PC-3 (cell line): ENCODE data around the gene TMC6. TPM values are rescaled to one million over a fixed set of nuclear protein-coding genes. Genes with fewer than 3 reads are reported as not detected.

Experiments
- ATAC-seq: fragments of 200-7000 bp; cut with Tn5 transposase; 2 replicates; pipeline ENCODE4 v1.9.1; 2020; ENCODE audit warnings: mild to moderate bottlenecking, moderate library complexity
- BruUV-seq: library from RNA; stranded (reverse); fragments of 400-500 nt; replicated peaks from 2 replicates; lab custom pipeline; 2021; lab: Mats Ljungman, UMichigan
- CTCF ChIA-PET: fragments of 300-600 bp; sonication (Branson Sonifier 250); formaldehyde crosslinking; loops from one replicate; lab custom pipeline; 2022; ENCODE audit warnings: antibody characterized with exemption; lab: Charles Lee
- POLR2A ChIA-PET: fragments of 300-600 bp; sonication (Branson Sonifier 250); formaldehyde crosslinking; loops from one replicate; lab custom pipeline; 2022; ENCODE audit warnings: antibody characterized with exemption; ENCODE audit not compliant: unreplicated experiment; lab: Charles Lee
- DNase-seq: peaks from one replicate; pipeline ENCODE4 v3.0.0-alpha.2; 2015
- H2AFZ ChIP-seq: fragments of 300-600 bp; sonication (generic); 2 replicates; pipeline ENCODE4 v1.6.0; 2016; ENCODE audit warnings: antibody characterized with exemption, low read length
- H3F3A ChIP-seq: fragments of 300-600 bp; sonication (generic); one replicate; pipeline ENCODE4 v1.6.0; 2017; ENCODE audit warnings: antibody characterized with exemption, low read length, control low read depth, mild to moderate bottlenecking; ENCODE audit not compliant: unreplicated experiment
- H3K27ac ChIP-seq: fragments of 300-600 bp; sonication (generic); 2 replicates; pipeline ENCODE4 v1.5.1; 2016; ENCODE audit warnings: mild to moderate bottlenecking, low read length
- H3K27me3 ChIP-seq: fragments of 300-600 bp; sonication (generic); 2 replicates; pipeline ENCODE4 v1.6.1; 2016; ENCODE audit warnings: low read length, mixed read lengths
- H3K36me3 ChIP-seq: fragments of 300-600 bp; sonication (generic); 2 replicates; pipeline ENCODE4 v1.6.1; 2016; ENCODE audit warnings: low read depth, mixed run types, low read length, mixed read lengths
- H3K4me1 ChIP-seq: fragments of 300-600 bp; sonication (generic); 2 replicates; pipeline ENCODE4 v1.5.1; 2016; ENCODE audit warnings: low read length; ENCODE audit not compliant: insufficient read depth
- H3K4me2 ChIP-seq: fragments of 300-600 bp; sonication (generic); 2 replicates; pipeline ENCODE4 v1.6.0; 2016; ENCODE audit warnings: low read length
- H3K4me3 ChIP-seq: fragments of 300-600 bp; sonication (generic); 2 replicates; pipeline ENCODE4 v1.5.1; 2016; ENCODE audit warnings: mild to moderate bottlenecking, low read length, mixed read lengths
- H3K79me2 ChIP-seq: fragments of 300-600 bp; sonication (generic); 2 replicates; pipeline ENCODE4 v1.6.1; 2017; ENCODE audit warnings: low read length, mixed read lengths
- H3K9ac ChIP-seq: fragments of 300-600 bp; sonication (generic); 2 replicates; pipeline ENCODE4 v1.6.0; 2016; ENCODE audit warnings: mild to moderate bottlenecking, low read length
- H3K9me2 ChIP-seq: fragments of 300-600 bp; sonication (generic); replicated peaks from 2 replicates; pipeline ENCODE4 v1.6.1; 2016; ENCODE audit warnings: mixed run types, low read length, mixed read lengths
- H3K9me3 ChIP-seq: fragments of 300-600 bp; sonication (generic); 2 replicates; pipeline ENCODE4 v1.6.1; 2016; ENCODE audit warnings: low read length, mixed read lengths
- H4K20me1 ChIP-seq: fragments of 300-600 bp; sonication (generic); 2 replicates; pipeline ENCODE4 v1.6.1; 2016; ENCODE audit warnings: low read length, mixed read lengths
- EZH2 ChIP-seq: fragments of 300-600 bp; sonication (generic); IDR thresholded peaks from one replicate; pipeline ENCODE4 v1.6.1; 2017; ENCODE audit warnings: antibody characterized with exemption, mild to moderate bottlenecking, low read length; ENCODE audit not compliant: unreplicated experiment
- EZH2phosphoT487 ChIP-seq: fragments of 300-600 bp; sonication (generic); IDR thresholded peaks from 2 replicates; pipeline ENCODE4 v1.6.1; 2018; ENCODE audit warnings: mild to moderate bottlenecking, antibody characterized with exemption, low read length, borderline replicate concordance
- intact Hi-C: fragments of 100-400 bp; cut with micrococcal nuclease; formaldehyde crosslinking; loops from 2 replicates; pipeline ENCODE4 v1.9.0; 2023
- total RNA-seq: library from RNA; depleted of rRNA; stranded (reverse); fragments of >200 nt; gene quantifications from 2 replicates; pipeline ENCODE4 v1.2.3, GENCODE V29; 2014
- TF ChIP-seq, protein P1 (sequence below): fragments of 300-600 bp; sonication (generic); conservative IDR thresholded peaks from 2 replicates; pipeline ENCODE4 v1.5.1; 2017; ENCODE audit warnings: antibody characterized with exemption, low read depth, mild to moderate bottlenecking, low read length

The TMC6 gene
- total RNA-seq, 1 experiment from 2014 or later: 97.3 TPM

DNA sequence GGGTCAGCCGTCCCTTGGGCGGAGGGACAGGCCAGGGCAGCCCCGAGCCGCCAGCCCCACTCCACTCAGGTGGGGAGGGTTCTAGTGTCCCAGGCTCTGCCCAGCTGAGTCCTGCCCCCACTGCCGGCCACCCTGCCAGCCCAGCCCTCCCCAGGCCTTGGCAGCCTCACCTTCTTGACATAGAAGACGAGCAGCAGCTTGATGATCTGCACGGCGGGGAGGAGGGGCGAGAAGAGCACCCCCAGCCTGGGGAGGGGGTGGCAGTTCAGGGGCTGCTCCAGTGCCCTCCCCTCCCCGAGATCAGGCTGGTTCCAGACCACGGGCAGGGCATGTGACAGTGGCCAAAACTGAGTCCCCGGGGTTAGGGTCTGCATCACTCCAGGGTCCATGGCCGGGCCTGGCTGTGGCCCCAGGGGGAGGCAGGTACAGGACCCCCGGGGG, 9.7 kb downstream of the TMC6 start:
- no peak overlapping the region for H2AFZ ChIP-seq
- no peak overlapping the region for H3K9ac ChIP-seq
- no peak for ATAC-seq
- H3K4me1 ChIP-seq: no peaks in the 10 kb centered on the region
- POLR2A ChIA-PET: no interaction called here
- H3K4me3 ChIP-seq: no peak overlapping the region
- no peak overlapping the region for H3K4me2 ChIP-seq
- no TSS peak for BruUV-seq
- CTCF ChIA-PET: no interaction called here
- H3F3A ChIP-seq: no peaks in the 10 kb centered on the region
- no peak for DNase-seq
- H3K27me3 ChIP-seq: no peaks in the 10 kb centered on the region
- no peaks in the 10 kb centered on the region for H3K79me2 ChIP-seq
- intact Hi-C loops: no loop called here
- no peaks in the 10 kb centered on the region for H4K20me1 ChIP-seq
- H3K27ac ChIP-seq: no peak overlapping the region
- TF ChIP-seq, protein P1, sequence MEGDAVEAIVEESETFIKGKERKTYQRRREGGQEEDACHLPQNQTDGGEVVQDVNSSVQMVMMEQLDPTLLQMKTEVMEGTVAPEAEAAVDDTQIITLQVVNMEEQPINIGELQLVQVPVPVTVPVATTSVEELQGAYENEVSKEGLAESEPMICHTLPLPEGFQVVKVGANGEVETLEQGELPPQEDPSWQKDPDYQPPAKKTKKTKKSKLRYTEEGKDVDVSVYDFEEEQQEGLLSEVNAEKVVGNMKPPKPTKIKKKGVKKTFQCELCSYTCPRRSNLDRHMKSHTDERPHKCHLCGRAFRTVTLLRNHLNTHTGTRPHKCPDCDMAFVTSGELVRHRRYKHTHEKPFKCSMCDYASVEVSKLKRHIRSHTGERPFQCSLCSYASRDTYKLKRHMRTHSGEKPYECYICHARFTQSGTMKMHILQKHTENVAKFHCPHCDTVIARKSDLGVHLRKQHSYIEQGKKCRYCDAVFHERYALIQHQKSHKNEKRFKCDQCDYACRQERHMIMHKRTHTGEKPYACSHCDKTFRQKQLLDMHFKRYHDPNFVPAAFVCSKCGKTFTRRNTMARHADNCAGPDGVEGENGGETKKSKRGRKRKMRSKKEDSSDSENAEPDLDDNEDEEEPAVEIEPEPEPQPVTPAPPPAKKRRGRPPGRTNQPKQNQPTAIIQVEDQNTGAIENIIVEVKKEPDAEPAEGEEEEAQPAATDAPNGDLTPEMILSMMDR: no peak
- TF ChIP-seq EZH2: no peak
- H3K9me2 ChIP-seq: no peaks in the 10 kb centered on the region
- H3K9me3 ChIP-seq: no peaks in the 10 kb centered on the region
- peaks cover 13% of the 10 kb centered on the region; the same call in 1 of the 2 replicates for H3K36me3 ChIP-seq

DNA sequence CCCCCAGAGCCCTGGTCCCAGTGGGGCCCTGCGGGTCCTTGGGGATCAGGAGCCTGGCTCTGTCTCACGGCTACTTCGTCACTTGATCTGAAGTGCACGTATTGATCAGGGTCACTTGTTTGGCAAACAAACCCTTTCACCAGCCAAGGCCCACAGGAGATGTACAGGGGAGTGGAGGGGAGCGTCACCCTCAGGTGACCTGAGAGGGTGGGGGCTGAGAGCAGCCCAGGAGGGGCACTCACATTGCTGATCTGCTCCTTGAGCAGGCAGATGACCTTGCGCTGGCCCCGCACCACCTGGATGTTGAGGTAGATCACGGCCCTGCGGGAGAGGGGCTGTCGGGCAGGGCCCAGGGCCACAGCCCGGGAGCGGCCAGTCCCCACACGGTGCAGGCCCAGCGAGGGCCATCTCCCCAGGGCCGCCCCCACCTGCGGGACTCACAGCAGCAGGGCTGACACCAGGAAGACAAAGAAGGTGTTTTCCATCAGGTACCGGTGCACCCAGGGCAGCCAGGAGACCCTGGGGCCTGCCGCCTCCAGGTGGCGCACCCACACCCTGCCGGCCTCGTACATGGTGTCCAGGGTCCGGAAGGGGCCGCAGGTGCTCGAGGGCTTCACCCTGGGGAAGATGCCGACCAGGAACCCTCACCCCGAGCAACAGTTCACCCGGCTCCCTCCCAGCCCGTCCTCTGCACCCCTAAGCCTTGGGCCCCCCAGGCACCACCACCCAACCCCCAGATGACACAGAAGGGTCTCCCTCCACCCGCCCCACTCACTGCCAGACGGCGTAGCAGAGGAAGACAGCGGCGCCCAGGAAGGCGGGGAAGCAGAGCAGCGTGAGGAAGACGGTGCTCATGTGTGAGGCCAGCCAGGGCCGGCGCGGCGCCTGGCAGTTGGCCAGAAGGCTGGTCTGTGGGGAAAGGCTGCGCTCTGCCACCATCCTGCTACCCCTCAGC, 11.3 kb downstream of the TMC6 start:
- POLR2A ChIA-PET: no interaction called here
- no peak overlapping the region for H3K4me2 ChIP-seq

More for the DNA sequence above, 11.3 kb downstream of the TMC6 start:
- DNase-seq (no peak), ATAC-seq (no peak)
- CTCF ChIA-PET: no interaction called here
- no peaks in the 10 kb centered on the region for H3K4me1 ChIP-seq
- H3K27me3 ChIP-seq: no peaks in the 10 kb centered on the region
- H3K36me3 ChIP-seq: peaks cover 4% of the 10 kb centered on the region; the same call in 1 of the 2 replicates
- no peak overlapping the region for H3K4me3 ChIP-seq
- no peak overlapping the region for H2AFZ ChIP-seq
- no peaks in the 10 kb centered on the region for H3K9me2 ChIP-seq
- BruUV-seq: no TSS peak
- H3K9me3 ChIP-seq: no peaks in the 10 kb centered on the region
- H4K20me1 ChIP-seq: no peaks in the 10 kb centered on the region
- H3K9ac ChIP-seq: no peak overlapping the region
- H3K79me2 ChIP-seq: no peaks in the 10 kb centered on the region
- TF ChIP-seq, protein P1: peak; percentile 64
- no peak for TF ChIP-seq EZH2phosphoT487
- H3F3A ChIP-seq: no peaks in the 10 kb centered on the region
- intact Hi-C loops: no loop called here
- no peak overlapping the region for H3K27ac ChIP-seq
